ENCODE results near the gene NDUFS6.

The NDUFS6 gene

GRCh38 chr5:1801222-1801966 is at the start of gene NDUFS6:
TSS of gene NDUFS6 (plus strand) at chr5:1801407. CDS start at chr5:1801418, 11 bp downstream.
- in situ Hi-C loops (cut with MboI; ENCODE audit: low sequenced_read_pairs) = no loop called here

GRCh38 chr5:1751864-1752822 is 49.1 kb upstream of the NDUFS6 start:
- in situ Hi-C loops (cut with MboI; ENCODE audit: low sequenced_read_pairs) = loop anchor here (25.0 kb wide), 1 partner anchor 260 kb away; no protein-coding TSS in a partner anchor

- in situ Hi-C loops (cut with MboI; ENCODE audit: low sequenced_read_pairs) = loop anchor here (25.0 kb wide), 1 partner anchor 259 kb away; no protein-coding TSS in a partner anchor
Measured at GRCh38 chr5:1752881-1753280, 48.3 kb upstream of the NDUFS6 start.

- in situ Hi-C loops (cut with MboI; ENCODE audit: low sequenced_read_pairs) = loop anchor here (25.0 kb wide), 1 partner anchor 259 kb away; no protein-coding TSS in a partner anchor
Measured at GRCh38 chr5:1753490-1753889, 47.7 kb upstream of the NDUFS6 start.

GRCh38 chr5:1754531-1755220 is 46.5 kb upstream of the NDUFS6 start:
- in situ Hi-C loops (cut with MboI; ENCODE audit: low sequenced_read_pairs) = loop anchor here (25.0 kb wide), 1 partner anchor 258 kb away; no protein-coding TSS in a partner anchor

GRCh38 chr5:1755321-1755949 is 45.8 kb upstream of the NDUFS6 start:
- in situ Hi-C loops (cut with MboI; ENCODE audit: low sequenced_read_pairs) = loop anchor here (25.0 kb wide), 1 partner anchor 257 kb away; no protein-coding TSS in a partner anchor

GRCh38 chr5:1756481-1756880 is 44.7 kb upstream of the NDUFS6 start:
- in situ Hi-C loops (cut with MboI; ENCODE audit: low sequenced_read_pairs) = loop anchor here (25.0 kb wide), 1 partner anchor 256 kb away; no protein-coding TSS in a partner anchor

GRCh38 chr5:1757511-1757910 is 43.7 kb upstream of the NDUFS6 start:
- in situ Hi-C loops (cut with MboI; ENCODE audit: low sequenced_read_pairs) = loop anchor here (25.0 kb wide), 1 partner anchor 255 kb away; no protein-coding TSS in a partner anchor

GRCh38 chr5:1758574-1758973 is 42.6 kb upstream of the NDUFS6 start:
- in situ Hi-C loops (cut with MboI; ENCODE audit: low sequenced_read_pairs) = loop anchor here (25.0 kb wide), 1 partner anchor 254 kb away; no protein-coding TSS in a partner anchor

- in situ Hi-C loops (cut with MboI; ENCODE audit: low sequenced_read_pairs) = loop anchor here (25.0 kb wide), 1 partner anchor 253 kb away; no protein-coding TSS in a partner anchor
Measured at GRCh38 chr5:1759378-1759970, 41.7 kb upstream of the NDUFS6 start.

- in situ Hi-C loops (cut with MboI; ENCODE audit: low sequenced_read_pairs) = loop anchor here (25.0 kb wide), 1 partner anchor 252 kb away; no protein-coding TSS in a partner anchor
Measured at GRCh38 chr5:1760231-1760630, 41.0 kb upstream of the NDUFS6 start.

- in situ Hi-C loops (cut with MboI; ENCODE audit: low sequenced_read_pairs) = loop anchor here (25.0 kb wide), 1 partner anchor 251 kb away; no protein-coding TSS in a partner anchor
Measured at GRCh38 chr5:1760656-1761452, 40.4 kb upstream of the NDUFS6 start.

GRCh38 chr5:1761453-1761755 is 39.8 kb upstream of the NDUFS6 start:
- in situ Hi-C loops (cut with MboI; ENCODE audit: low sequenced_read_pairs) = loop anchor here (25.0 kb wide), 1 partner anchor 251 kb away; no protein-coding TSS in a partner anchor

- in situ Hi-C loops (cut with MboI; ENCODE audit: low sequenced_read_pairs) = loop anchor here (25.0 kb wide), 1 partner anchor 250 kb away; no protein-coding TSS in a partner anchor
Measured at GRCh38 chr5:1762121-1762882, 38.9 kb upstream of the NDUFS6 start.

- in situ Hi-C loops (cut with MboI; ENCODE audit: low sequenced_read_pairs) = loop anchor here (25.0 kb wide), 1 partner anchor 249 kb away; no protein-coding TSS in a partner anchor
Measured at GRCh38 chr5:1762883-1763547, 38.2 kb upstream of the NDUFS6 start.

GRCh38 chr5:1763548-1763911 is 37.7 kb upstream of the NDUFS6 start:
- in situ Hi-C loops (cut with MboI; ENCODE audit: low sequenced_read_pairs) = loop anchor here (25.0 kb wide), 1 partner anchor 249 kb away; no protein-coding TSS in a partner anchor

GRCh38 chr5:1763960-1764605 is 37.1 kb upstream of the NDUFS6 start:
- in situ Hi-C loops (cut with MboI; ENCODE audit: low sequenced_read_pairs) = loop anchor here (25.0 kb wide), 1 partner anchor 248 kb away; no protein-coding TSS in a partner anchor

Data from HL-60/S4 treated with retinoic acid at 250 ng/mL for 4 days and 3 days (cell line).